Panc1 (cell line): Measurements from ENCODE around the gene TRAPPC8. TPM values are rescaled to one million over a fixed set of nuclear protein-coding genes. Genes with fewer than 3 reads are reported as not detected.

Experiments used
- ATAC-seq: fragments of 200-7000 bp; cut with Tn5 transposase; 2 replicates; pipeline ENCODE4 v1.9.1; 2020; ENCODE audit warnings: mild to moderate bottlenecking, moderate library complexity
- BruUV-seq: library from RNA; stranded (reverse); fragments of 400-500 nt; replicated peaks from 2 replicates; lab custom pipeline; 2021; lab: Mats Ljungman, UMichigan
- CTCF ChIA-PET: fragments of 300-600 bp; sonication (Branson Sonifier 250); formaldehyde crosslinking; loops from one replicate; lab custom pipeline; 2022; ENCODE audit warnings: antibody characterized with exemption; lab: Charles Lee
- POLR2A ChIA-PET: fragments of 300-600 bp; sonication (Branson Sonifier 250); formaldehyde crosslinking; loops from one replicate; lab custom pipeline; 2022; ENCODE audit warnings: antibody characterized with exemption; lab: Charles Lee
- DNase-seq: peaks from one replicate; pipeline ENCODE4 v3.0.0-alpha.2; 2010; ENCODE audit warnings: low read depth, low spot score
- H3K27ac ChIP-seq: 2 replicates; pipeline ENCODE4 v1.5.1; 2011; ENCODE audit warnings: mild to moderate bottlenecking, low read length, inconsistent platforms
- H3K27me3 ChIP-seq: fragments of 200-500 bp; sonication (Bioruptor generic); 2 replicates; pipeline ENCODE4 v1.6.0; 2014; ENCODE audit warnings: low read length, inconsistent platforms; ENCODE audit not compliant: control insufficient read depth, insufficient read depth
- H3K36me3 ChIP-seq: fragments of 200-500 bp; sonication (Bioruptor generic); 2 replicates; pipeline ENCODE4 v1.5.1; 2014; ENCODE audit warnings: inconsistent platforms, mild to moderate bottlenecking, low read length, moderate library complexity; ENCODE audit not compliant: control insufficient read depth, insufficient read depth
- H3K4me1 ChIP-seq: 2 replicates; pipeline ENCODE4 v1.5.1; 2011; ENCODE audit warnings: inconsistent platforms, mild to moderate bottlenecking, low read length, moderate library complexity; ENCODE audit not compliant: control insufficient read depth, insufficient read depth
- H3K4me3 ChIP-seq, 2 experiments: 2 replicates each; pipeline ENCODE4 v1.5.1; 2011 to 2012; ENCODE audit warnings: low read depth in 2 of 2, low read length in 2 of 2, mild to moderate bottlenecking in 2 of 2, inconsistent platforms in 1 of 2, moderate library complexity in 1 of 2
- H3K9me3 ChIP-seq: fragments of 200-500 bp; sonication (Bioruptor generic); 2 replicates; pipeline ENCODE4 v1.5.1; 2014; ENCODE audit warnings: low read depth, mild to moderate bottlenecking, inconsistent platforms, low read length, moderate library complexity; ENCODE audit not compliant: control insufficient read depth, insufficient read depth
- CTCF ChIP-seq: fragments of 450-650 bp; IDR thresholded peaks from 2 replicates; pipeline ENCODE4 v1.5.1; 2017; ENCODE audit warnings: mild to moderate bottlenecking
- POLR2AphosphoS5 ChIP-seq: IDR thresholded peaks from 2 replicates; pipeline ENCODE4 v1.6.1; 2012; ENCODE audit warnings: mild to moderate bottlenecking, low read depth, low read length, moderate library complexity
- SIN3A ChIP-seq: IDR thresholded peaks from 2 replicates; pipeline ENCODE4 v1.6.1; 2012; ENCODE audit warnings: low read depth, mild to moderate bottlenecking, low read length, moderate library complexity, borderline replicate concordance; ENCODE audit not compliant: insufficient read depth
- TCF7L2 ChIP-seq: IDR thresholded peaks from 2 replicates; pipeline ENCODE4 v1.6.1; 2011; ENCODE audit warnings: mild to moderate bottlenecking, low read depth, low read length, inconsistent platforms
- in situ Hi-C: cut with HindIII; loops from 2 replicates; pipeline ENCODE4 v1.10.0; 2016; ENCODE audit warnings: low sequenced_read_pairs, low pct_unique_long_range_greater_than_20kb
- intact Hi-C: fragments of 100-400 bp; cut with micrococcal nuclease; formaldehyde crosslinking; loops from one replicate; pipeline ENCODE4 v1.10.0; 2022; ENCODE audit not compliant: unreplicated experiment
- total RNA-seq: library from RNA; stranded (reverse); gene quantifications from one replicate; pipeline ENCODE4 v1.2.1, GENCODE V29; 2021; ENCODE audit not compliant: unreplicated experiment
- TF ChIP-seq, protein P1 (sequence below), 2 experiments: IDR thresholded peaks; 2 replicates each; pipeline ENCODE4 v1.6.1; 2011 to 2012; ENCODE audit warnings: low read depth in 2 of 2, control low read depth in 1 of 2, low read length in 1 of 2, mild to moderate bottlenecking in 1 of 2, moderate library complexity in 1 of 2; ENCODE audit not compliant: insufficient read depth in 1 of 2

Gene TRAPPC8
- total RNA-seq, 1 experiment from 2014 or later: 35.3 TPM

GRCh38 chr18:31840499-31840898 is 102.4 kb downstream of the TRAPPC8 start:
- Histone ChIP-seq H3K4me1 (no peaks in the 10 kb centered on the region), H3K36me3 (peaks cover 15% of the 10 kb centered on the region), H3K4me3 (no peak overlapping the region), H3K27me3 (no peaks in the 10 kb centered on the region), H3K27ac (no peak overlapping the region), H3K9me3 (no peaks in the 10 kb centered on the region)
- ChIA-PET CTCF (no interaction called here), POLR2A (no interaction called here)
- in situ Hi-C loops (no loop called here), intact Hi-C loops (no loop called here)
- TF ChIP-seq TCF7L2 (no peak), SIN3A (no peak), POLR2AphosphoS5 (no peak), CTCF (no peak)
- TF ChIP-seq, protein P1, sequence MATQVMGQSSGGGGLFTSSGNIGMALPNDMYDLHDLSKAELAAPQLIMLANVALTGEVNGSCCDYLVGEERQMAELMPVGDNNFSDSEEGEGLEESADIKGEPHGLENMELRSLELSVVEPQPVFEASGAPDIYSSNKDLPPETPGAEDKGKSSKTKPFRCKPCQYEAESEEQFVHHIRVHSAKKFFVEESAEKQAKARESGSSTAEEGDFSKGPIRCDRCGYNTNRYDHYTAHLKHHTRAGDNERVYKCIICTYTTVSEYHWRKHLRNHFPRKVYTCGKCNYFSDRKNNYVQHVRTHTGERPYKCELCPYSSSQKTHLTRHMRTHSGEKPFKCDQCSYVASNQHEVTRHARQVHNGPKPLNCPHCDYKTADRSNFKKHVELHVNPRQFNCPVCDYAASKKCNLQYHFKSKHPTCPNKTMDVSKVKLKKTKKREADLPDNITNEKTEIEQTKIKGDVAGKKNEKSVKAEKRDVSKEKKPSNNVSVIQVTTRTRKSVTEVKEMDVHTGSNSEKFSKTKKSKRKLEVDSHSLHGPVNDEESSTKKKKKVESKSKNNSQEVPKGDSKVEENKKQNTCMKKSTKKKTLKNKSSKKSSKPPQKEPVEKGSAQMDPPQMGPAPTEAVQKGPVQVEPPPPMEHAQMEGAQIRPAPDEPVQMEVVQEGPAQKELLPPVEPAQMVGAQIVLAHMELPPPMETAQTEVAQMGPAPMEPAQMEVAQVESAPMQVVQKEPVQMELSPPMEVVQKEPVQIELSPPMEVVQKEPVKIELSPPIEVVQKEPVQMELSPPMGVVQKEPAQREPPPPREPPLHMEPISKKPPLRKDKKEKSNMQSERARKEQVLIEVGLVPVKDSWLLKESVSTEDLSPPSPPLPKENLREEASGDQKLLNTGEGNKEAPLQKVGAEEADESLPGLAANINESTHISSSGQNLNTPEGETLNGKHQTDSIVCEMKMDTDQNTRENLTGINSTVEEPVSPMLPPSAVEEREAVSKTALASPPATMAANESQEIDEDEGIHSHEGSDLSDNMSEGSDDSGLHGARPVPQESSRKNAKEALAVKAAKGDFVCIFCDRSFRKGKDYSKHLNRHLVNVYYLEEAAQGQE (IDR thresholded peaks at IDR 0.05; ENCODE audit: insufficient read depth in 1 of 2, low read depth in 2 of 2, low read length in 1 of 2): no peak
- no TSS peak for BruUV-seq
- no peak for ATAC-seq
- no peak for DNase-seq

- POLR2A ChIA-PET: no interaction called here
- TF ChIP-seq CTCF: no peak
- no peak for TF ChIP-seq SIN3A
- TF ChIP-seq, protein P1 (IDR thresholded peaks at IDR 0.05; ENCODE audit: insufficient read depth in 1 of 2, low read depth in 2 of 2, low read length in 1 of 2): no peak
- no peak for TF ChIP-seq TCF7L2
- TF ChIP-seq POLR2AphosphoS5: no peak
- no peak overlapping the region for H3K27ac ChIP-seq
- BruUV-seq: no TSS peak
- no peaks in the 10 kb centered on the region for H3K27me3 ChIP-seq
- intact Hi-C loops: no loop called here
- in situ Hi-C loops: no loop called here
- H3K9me3 ChIP-seq: no peaks in the 10 kb centered on the region
- peaks cover 7% of the 10 kb centered on the region; the same call in 1 of the 2 replicates for H3K36me3 ChIP-seq
- no peaks in the 10 kb centered on the region for H3K4me1 ChIP-seq
- H3K4me3 ChIP-seq: no peak overlapping the region
- CTCF ChIA-PET: no interaction called here
- DNase-seq (no peak), ATAC-seq (no peak)
These were observed 105.0 kb downstream of the TRAPPC8 start for GRCh38 chr18:31837879-31838278.
